ENCODE data around the gene DNAJB2. TPM values are rescaled to one million over a fixed set of nuclear protein-coding genes. Genes with fewer than 3 reads are reported as not detected.
"Not testable (repeated sequence)": the region's sequence is repeated elsewhere in the genome, so short reads cannot be mapped to it uniquely, and the experiment has no call there.

Gene DNAJB2
- total RNA-seq, 1 experiment from 2014 or later: 25.8 TPM

- in situ Hi-C loops (cut with HindIII; ENCODE audit: low pct_unique_long_range_greater_than_20kb, low sequenced_read_pairs): no loop called here
- DNase-seq (ENCODE audit: low read depth, low spot score): no peak
These were observed 463 bp upstream of the DNAJB2 start for GRCh38 chr2:219278655-219279150.

- in situ Hi-C loops (cut with HindIII; ENCODE audit: low pct_unique_long_range_greater_than_20kb, low sequenced_read_pairs): no loop called here
- DNase-seq (ENCODE audit: low read depth, low spot score): no peak
These were observed 850 bp downstream of the DNAJB2 start for GRCh38 chr2:219279916-219280516.

GRCh38 chr2:219280651-219281050, 1.5 kb downstream of the DNAJB2 start:
- no peak for DNase-seq (ENCODE audit: low read depth, low spot score)
- in situ Hi-C loops (cut with HindIII; ENCODE audit: low pct_unique_long_range_greater_than_20kb, low sequenced_read_pairs): no loop called here

- in situ Hi-C loops (cut with HindIII; ENCODE audit: low pct_unique_long_range_greater_than_20kb, low sequenced_read_pairs): no loop called here
- DNase-seq (ENCODE audit: low read depth, low spot score): no peak
These were observed 2.4 kb downstream of the DNAJB2 start for GRCh38 chr2:219281588-219281987.

GRCh38 chr2:219282375-219282774, 3.2 kb downstream of the DNAJB2 start:
- no peak for DNase-seq (ENCODE audit: low read depth, low spot score)
- in situ Hi-C loops (cut with HindIII; ENCODE audit: low pct_unique_long_range_greater_than_20kb, low sequenced_read_pairs): no loop called here

GRCh38 chr2:219282943-219283581, 3.9 kb downstream of the DNAJB2 start:
- in situ Hi-C loops (cut with HindIII; ENCODE audit: low pct_unique_long_range_greater_than_20kb, low sequenced_read_pairs): no loop called here
- DNase-seq (ENCODE audit: low read depth, low spot score): no peak

GRCh38 chr2:219284501-219285372, 5.6 kb downstream of the DNAJB2 start:
- in situ Hi-C loops (cut with HindIII; ENCODE audit: low pct_unique_long_range_greater_than_20kb, low sequenced_read_pairs): no loop called here

GRCh38 chr2:219285373-219285735, 6.2 kb downstream of the DNAJB2 start:
- in situ Hi-C loops (cut with HindIII; ENCODE audit: low pct_unique_long_range_greater_than_20kb, low sequenced_read_pairs): no loop called here
- no peak for DNase-seq (ENCODE audit: low read depth, low spot score)

More at GRCh38 chr2:219284501-219285372, 5.6 kb downstream of the DNAJB2 start:
- no peak for DNase-seq (ENCODE audit: low read depth, low spot score)

- in situ Hi-C loops (cut with HindIII; ENCODE audit: low pct_unique_long_range_greater_than_20kb, low sequenced_read_pairs): no loop called here
These were observed 6.8 kb downstream of the DNAJB2 start for GRCh38 chr2:219285894-219286425.

GRCh38 chr2:219286436-219287115, 7.4 kb downstream of the DNAJB2 start:
- in situ Hi-C loops (cut with HindIII; ENCODE audit: low pct_unique_long_range_greater_than_20kb, low sequenced_read_pairs): no loop called here
- no peak for DNase-seq (ENCODE audit: low read depth, low spot score)

More at GRCh38 chr2:219285894-219286425, 6.8 kb downstream of the DNAJB2 start:
- no peak for DNase-seq (ENCODE audit: low read depth, low spot score)

GRCh38 chr2:219287116-219287440, 7.9 kb downstream of the DNAJB2 start:
- in situ Hi-C loops (cut with HindIII; ENCODE audit: low pct_unique_long_range_greater_than_20kb, low sequenced_read_pairs); DNase-seq (ENCODE audit: low read depth, low spot score): not testable (repeated sequence)

GRCh38 chr2:219287580-219288265, 8.6 kb downstream of the DNAJB2 start:
- DNase-seq (ENCODE audit: low read depth, low spot score): no peak
- in situ Hi-C loops (cut with HindIII; ENCODE audit: low pct_unique_long_range_greater_than_20kb, low sequenced_read_pairs): no loop called here

GRCh38 chr2:219289195-219289536, 10.0 kb downstream of the DNAJB2 start:
- in situ Hi-C loops (cut with HindIII; ENCODE audit: low pct_unique_long_range_greater_than_20kb, low sequenced_read_pairs): no loop called here
- no peak for DNase-seq (ENCODE audit: low read depth, low spot score)

- DNase-seq (ENCODE audit: low read depth, low spot score): peak; percentile 52
- in situ Hi-C loops (cut with HindIII; ENCODE audit: low pct_unique_long_range_greater_than_20kb, low sequenced_read_pairs): no loop called here
These were observed 10.6 kb downstream of the DNAJB2 start for GRCh38 chr2:219289537-219290361.

GRCh38 chr2:219290381-219291171, 11.4 kb downstream of the DNAJB2 start:
- in situ Hi-C loops (cut with HindIII; ENCODE audit: low pct_unique_long_range_greater_than_20kb, low sequenced_read_pairs): no loop called here
- no peak for DNase-seq (ENCODE audit: low read depth, low spot score)

GRCh38 chr2:219291394-219291793, 12.2 kb downstream of the DNAJB2 start:
- in situ Hi-C loops (cut with HindIII; ENCODE audit: low pct_unique_long_range_greater_than_20kb, low sequenced_read_pairs): no loop called here

More at GRCh38 chr2:219291394-219291793, 12.2 kb downstream of the DNAJB2 start:
- DNase-seq (ENCODE audit: low read depth, low spot score): no peak
